Peyer's patch (tissue), 4 donors: ENCODE results near the gene CDHR5.

Source experiments
- CTCF ChIP-seq, 6 experiments: fragments of 450-650 bp in 4 of 6; fragments of 200-600 bp in 2 of 6; sonication (generic) in 1 of 6; IDR thresholded peaks; one replicate each; pipeline ENCODE4 v1.5.1; 2017 to 2019; ENCODE audit warnings: antibody characterized with exemption in 6 of 6, mild to moderate bottlenecking in 3 of 6, moderate library complexity in 1 of 6
- POLR2A ChIP-seq, 2 donors: fragments of 450-650 bp; IDR thresholded peaks; one replicate each; pipeline ENCODE4 v1.5.1; 2017; ENCODE audit warnings: antibody characterized with exemption in 2 of 2, mild to moderate bottlenecking in 2 of 2, moderate library complexity in 2 of 2

GRCh38 chr11:623999-624704 lies 603 bp downstream of the CDHR5 start:
- TF ChIP-seq CTCF (IDR thresholded peaks at IDR 0.05) = no peak
- peak; percentile 86 to 91 for TF ChIP-seq POLR2A (IDR thresholded peaks at IDR 0.05)
